ENCODE measurements around the gene INIP.

Gene INIP

DNA sequence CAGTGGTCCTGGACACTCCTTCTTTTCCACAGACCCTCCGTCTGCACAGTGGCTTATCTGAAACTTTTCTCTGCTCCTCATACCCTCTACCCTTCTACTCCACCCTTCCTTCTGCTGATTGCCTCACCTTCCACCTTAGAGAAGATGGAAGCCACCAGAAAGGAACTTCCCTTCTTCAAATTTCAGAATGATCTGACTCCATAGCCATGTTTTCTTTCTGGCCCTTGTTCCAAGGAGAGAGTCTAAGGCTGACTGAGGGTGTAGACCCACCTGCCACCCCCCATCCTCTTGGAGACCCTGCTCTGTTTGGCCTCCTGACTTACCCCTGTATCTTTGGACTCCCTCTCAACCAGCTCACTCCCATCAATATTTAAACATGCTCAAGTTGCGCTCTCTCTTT, 40.0 kb upstream of the INIP start:
- Histone ChIP-seq H3K27ac (ENCODE audit: low read length) (no peak overlapping the region), H3K4me3 (ENCODE audit: low read depth in 1 of 2, low read length in 2 of 2) (no peak overlapping the region), H2AFZ (ENCODE audit: low read depth, low read length) (no peak overlapping the region), H3K9me3 (ENCODE audit: insufficient read depth, low read length, severe bottlenecking) (no peaks in the 10 kb centered on the region), H3K36me3 (ENCODE audit: insufficient read depth, low read length) (no peaks in the 10 kb centered on the region), H4K20me1 (ENCODE audit: insufficient read depth, low read length) (peaks cover 8% of the 10 kb centered on the region), H3K79me2 (ENCODE audit: insufficient read depth, low read length) (no peaks in the 10 kb centered on the region), H3K4me2 (ENCODE audit: insufficient read depth, low read length) (no peak overlapping the region), H3K4me1 (ENCODE audit: insufficient read depth, low read length) (peaks cover 15% of the 10 kb centered on the region), H3K9ac (ENCODE audit: low read depth, low read length) (no peak overlapping the region), H3K27me3 (ENCODE audit: insufficient read depth, low read length, poor library complexity) (no peaks in the 10 kb centered on the region)
- DNase-seq (no peak), ATAC-seq (ENCODE audit: insufficient read depth, low read depth) (no peak)
- TF ChIP-seq, protein P1, sequence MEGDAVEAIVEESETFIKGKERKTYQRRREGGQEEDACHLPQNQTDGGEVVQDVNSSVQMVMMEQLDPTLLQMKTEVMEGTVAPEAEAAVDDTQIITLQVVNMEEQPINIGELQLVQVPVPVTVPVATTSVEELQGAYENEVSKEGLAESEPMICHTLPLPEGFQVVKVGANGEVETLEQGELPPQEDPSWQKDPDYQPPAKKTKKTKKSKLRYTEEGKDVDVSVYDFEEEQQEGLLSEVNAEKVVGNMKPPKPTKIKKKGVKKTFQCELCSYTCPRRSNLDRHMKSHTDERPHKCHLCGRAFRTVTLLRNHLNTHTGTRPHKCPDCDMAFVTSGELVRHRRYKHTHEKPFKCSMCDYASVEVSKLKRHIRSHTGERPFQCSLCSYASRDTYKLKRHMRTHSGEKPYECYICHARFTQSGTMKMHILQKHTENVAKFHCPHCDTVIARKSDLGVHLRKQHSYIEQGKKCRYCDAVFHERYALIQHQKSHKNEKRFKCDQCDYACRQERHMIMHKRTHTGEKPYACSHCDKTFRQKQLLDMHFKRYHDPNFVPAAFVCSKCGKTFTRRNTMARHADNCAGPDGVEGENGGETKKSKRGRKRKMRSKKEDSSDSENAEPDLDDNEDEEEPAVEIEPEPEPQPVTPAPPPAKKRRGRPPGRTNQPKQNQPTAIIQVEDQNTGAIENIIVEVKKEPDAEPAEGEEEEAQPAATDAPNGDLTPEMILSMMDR (IDR thresholded peaks at IDR 0.05; ENCODE audit: borderline replicate concordance, extremely low read depth, low read length, poor library complexity, severe bottlenecking), result no peak
- no peak for TF ChIP-seq EZH2 (IDR thresholded peaks at IDR 0.05; ENCODE audit: borderline replicate concordance, low read depth, low read length, severe bottlenecking)

GRCh38 chr9:112757282-112757883, 39.5 kb upstream of the INIP start:
- no peak for TF ChIP-seq EZH2 (IDR thresholded peaks at IDR 0.05; ENCODE audit: borderline replicate concordance, low read depth, low read length, severe bottlenecking)
- TF ChIP-seq, protein P1 (IDR thresholded peaks at IDR 0.05; ENCODE audit: borderline replicate concordance, extremely low read depth, low read length, poor library complexity, severe bottlenecking), result no peak
- Histone ChIP-seq H3K4me1 (ENCODE audit: insufficient read depth, low read length) (peaks cover 19% of the 10 kb centered on the region), H3K4me3 (ENCODE audit: low read depth in 1 of 2, low read length in 2 of 2) (no peak overlapping the region), H2AFZ (ENCODE audit: low read depth, low read length) (no peak overlapping the region), H3K9ac (ENCODE audit: low read depth, low read length) (no peak overlapping the region), H3K36me3 (ENCODE audit: insufficient read depth, low read length) (no peaks in the 10 kb centered on the region), H3K27ac (ENCODE audit: low read length) (no peak overlapping the region), H3K27me3 (ENCODE audit: insufficient read depth, low read length, poor library complexity) (no peaks in the 10 kb centered on the region), H3K4me2 (ENCODE audit: insufficient read depth, low read length) (no peak overlapping the region), H3K9me3 (ENCODE audit: insufficient read depth, low read length, severe bottlenecking) (no peaks in the 10 kb centered on the region), H3K79me2 (ENCODE audit: insufficient read depth, low read length) (no peaks in the 10 kb centered on the region), H4K20me1 (ENCODE audit: insufficient read depth, low read length) (peaks cover 11% of the 10 kb centered on the region)
- no peak for DNase-seq
- no peak for ATAC-seq (ENCODE audit: insufficient read depth, low read depth)

- no peaks in the 10 kb centered on the region for H3K79me2 ChIP-seq (ENCODE audit: insufficient read depth, low read length)
- H3K36me3 ChIP-seq (ENCODE audit: insufficient read depth, low read length), result no peaks in the 10 kb centered on the region
- no peak overlapping the region for H3K9ac ChIP-seq (ENCODE audit: low read depth, low read length)
- H3K27ac ChIP-seq (ENCODE audit: low read length), result no peak overlapping the region
- peaks cover 11% of the 10 kb centered on the region for H4K20me1 ChIP-seq (ENCODE audit: insufficient read depth, low read length)
- H3K4me1 ChIP-seq (ENCODE audit: insufficient read depth, low read length), result peaks cover 32% of the 10 kb centered on the region
- no peaks in the 10 kb centered on the region for H3K27me3 ChIP-seq (ENCODE audit: insufficient read depth, low read length, poor library complexity)
- ATAC-seq (ENCODE audit: insufficient read depth, low read depth) (no peak), DNase-seq (no peak)
- H3K4me2 ChIP-seq (ENCODE audit: insufficient read depth, low read length), result no peak overlapping the region
- H2AFZ ChIP-seq (ENCODE audit: low read depth, low read length), result no peak overlapping the region
- no peak for TF ChIP-seq EZH2 (IDR thresholded peaks at IDR 0.05; ENCODE audit: borderline replicate concordance, low read depth, low read length, severe bottlenecking)
- TF ChIP-seq, protein P1 (IDR thresholded peaks at IDR 0.05; ENCODE audit: borderline replicate concordance, extremely low read depth, low read length, poor library complexity, severe bottlenecking), result no peak
- H3K9me3 ChIP-seq (ENCODE audit: insufficient read depth, low read length, severe bottlenecking), result no peaks in the 10 kb centered on the region
- H3K4me3 ChIP-seq (ENCODE audit: low read depth in 1 of 2, low read length in 2 of 2), result no peak overlapping the region
These were observed 37.8 kb upstream of the INIP start for GRCh38 chr9:112755675-112756074.

Data from DND-41 (cell line).